Astrocyte (in vitro differentiated cells and primary cell): ENCODE data around the gene CFAP65.

Experiments
- EZH2 ChIP-seq: IDR thresholded peaks from 2 replicates; pipeline ENCODE4 v1.6.1; 2012; ENCODE audit warnings: mild to moderate bottlenecking, low read length, inconsistent platforms; ENCODE audit not compliant: insufficient read depth
- TF ChIP-seq, protein P1 (sequence below): IDR thresholded peaks from 2 replicates; pipeline ENCODE4 v1.5.1; 2011; ENCODE audit warnings: low read depth, mild to moderate bottlenecking, inconsistent platforms, low read length, moderate library complexity; ENCODE audit not compliant: insufficient read depth

- TF ChIP-seq, protein P1, sequence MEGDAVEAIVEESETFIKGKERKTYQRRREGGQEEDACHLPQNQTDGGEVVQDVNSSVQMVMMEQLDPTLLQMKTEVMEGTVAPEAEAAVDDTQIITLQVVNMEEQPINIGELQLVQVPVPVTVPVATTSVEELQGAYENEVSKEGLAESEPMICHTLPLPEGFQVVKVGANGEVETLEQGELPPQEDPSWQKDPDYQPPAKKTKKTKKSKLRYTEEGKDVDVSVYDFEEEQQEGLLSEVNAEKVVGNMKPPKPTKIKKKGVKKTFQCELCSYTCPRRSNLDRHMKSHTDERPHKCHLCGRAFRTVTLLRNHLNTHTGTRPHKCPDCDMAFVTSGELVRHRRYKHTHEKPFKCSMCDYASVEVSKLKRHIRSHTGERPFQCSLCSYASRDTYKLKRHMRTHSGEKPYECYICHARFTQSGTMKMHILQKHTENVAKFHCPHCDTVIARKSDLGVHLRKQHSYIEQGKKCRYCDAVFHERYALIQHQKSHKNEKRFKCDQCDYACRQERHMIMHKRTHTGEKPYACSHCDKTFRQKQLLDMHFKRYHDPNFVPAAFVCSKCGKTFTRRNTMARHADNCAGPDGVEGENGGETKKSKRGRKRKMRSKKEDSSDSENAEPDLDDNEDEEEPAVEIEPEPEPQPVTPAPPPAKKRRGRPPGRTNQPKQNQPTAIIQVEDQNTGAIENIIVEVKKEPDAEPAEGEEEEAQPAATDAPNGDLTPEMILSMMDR: no peak
- no peak for TF ChIP-seq EZH2
These were observed 66.1 kb downstream of the CFAP65 start for GRCh38 chr2:218975060-218975777.
